Stimulated activated CD4-positive, alpha-beta T cell treated with anti-CD3 and anti-CD28 coated beads, Interleukin-2, amount 100 ng/mL, for 24 hours (primary cell): ENCODE results near the gene CYGB.
A peak's percentile ranks its signal among the peaks of the same experiment; 100 is the strongest.
"Not testable (repeated sequence)": the region's sequence is repeated elsewhere in the genome, so short reads cannot be mapped to it uniquely, and the experiment has no call there.

Experiments
- DNase-seq, 2 donors: peaks; one replicate each; pipeline ENCODE4 v3.0.0-alpha.2; 2020

The CYGB gene

DNA sequence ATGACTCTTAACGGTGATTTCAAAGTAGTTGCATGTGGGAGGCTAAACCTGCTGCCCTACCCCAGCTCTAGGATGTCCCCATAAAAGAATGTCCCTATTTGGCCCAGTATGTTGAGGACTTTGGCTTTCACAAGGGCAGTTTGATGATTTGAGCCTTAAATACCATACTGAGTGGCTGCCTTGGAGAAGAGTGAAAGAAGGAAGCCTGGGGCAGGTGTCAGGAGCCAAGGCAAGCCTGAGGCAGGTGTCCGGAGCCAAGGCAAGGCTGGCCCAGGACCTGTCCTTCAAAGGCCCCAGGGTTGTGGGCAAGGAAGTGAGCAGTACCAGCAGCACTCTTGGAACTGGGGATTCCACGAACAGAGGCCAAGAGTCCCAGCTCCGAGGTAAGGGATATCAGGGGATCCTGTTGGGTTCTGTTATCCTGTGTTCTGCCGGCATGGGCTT, 29.5 kb upstream of the CYGB start:
- DNase-seq = no peak

DNA sequence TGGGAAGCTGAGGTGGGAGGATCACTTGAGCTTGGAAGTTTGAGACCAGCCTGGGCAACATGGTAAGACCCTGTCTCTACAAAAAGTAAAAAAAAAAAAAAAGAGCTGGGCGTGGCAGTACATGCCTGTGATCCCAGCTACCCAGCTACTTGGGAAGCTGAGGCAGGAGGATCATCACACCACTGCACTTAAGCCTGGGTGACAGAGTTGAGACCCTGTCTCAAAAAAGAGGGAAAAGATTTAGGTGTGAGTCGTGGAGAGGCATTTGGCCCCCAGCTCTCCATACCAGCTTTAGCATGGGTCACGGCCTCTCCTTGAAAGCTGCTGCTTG, 29.1 kb upstream of the CYGB start:
- no peak for DNase-seq

DNA sequence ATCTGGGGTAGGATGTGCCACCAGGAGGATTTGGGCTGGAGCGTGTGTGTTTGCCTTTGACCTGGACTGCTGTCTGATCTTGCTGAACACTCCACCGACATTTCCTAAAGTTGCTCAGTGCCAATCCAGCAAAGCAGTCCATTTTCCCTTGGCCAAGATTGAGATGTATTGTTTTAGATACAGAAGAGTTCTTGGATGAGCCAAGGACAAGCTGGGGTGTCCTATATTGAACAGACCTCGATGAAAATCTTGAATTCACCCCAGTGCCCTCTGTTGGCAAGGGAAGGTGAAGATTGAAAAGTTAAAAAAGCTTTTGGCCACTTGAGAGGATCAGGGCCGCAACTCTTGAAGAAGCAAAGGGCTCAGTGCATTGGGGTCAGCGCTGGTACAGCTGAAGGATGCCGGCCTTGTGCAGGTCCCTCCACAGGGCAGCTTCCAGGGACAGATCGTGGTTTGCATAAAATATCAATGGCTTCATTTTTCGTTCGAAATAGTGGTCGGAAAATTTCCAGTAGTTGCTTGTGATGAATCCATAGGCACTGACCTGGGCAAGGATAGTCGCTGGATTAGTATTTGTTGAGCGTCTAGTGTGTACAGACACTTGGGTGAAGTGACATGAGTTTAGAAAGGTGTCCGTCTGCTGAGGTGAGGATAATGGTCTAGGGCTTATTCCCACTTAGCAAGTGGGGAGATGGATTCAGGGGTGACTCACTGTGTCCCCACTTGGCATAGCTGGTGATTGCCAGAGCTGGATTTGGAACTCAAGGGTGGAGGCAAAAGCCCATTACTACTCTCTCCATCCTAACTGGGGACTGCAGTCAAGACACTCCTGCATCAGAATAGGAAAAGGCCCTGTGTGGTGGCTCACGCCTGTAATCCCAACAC, 28.5 kb upstream of the CYGB start:
- no peak for DNase-seq

DNA sequence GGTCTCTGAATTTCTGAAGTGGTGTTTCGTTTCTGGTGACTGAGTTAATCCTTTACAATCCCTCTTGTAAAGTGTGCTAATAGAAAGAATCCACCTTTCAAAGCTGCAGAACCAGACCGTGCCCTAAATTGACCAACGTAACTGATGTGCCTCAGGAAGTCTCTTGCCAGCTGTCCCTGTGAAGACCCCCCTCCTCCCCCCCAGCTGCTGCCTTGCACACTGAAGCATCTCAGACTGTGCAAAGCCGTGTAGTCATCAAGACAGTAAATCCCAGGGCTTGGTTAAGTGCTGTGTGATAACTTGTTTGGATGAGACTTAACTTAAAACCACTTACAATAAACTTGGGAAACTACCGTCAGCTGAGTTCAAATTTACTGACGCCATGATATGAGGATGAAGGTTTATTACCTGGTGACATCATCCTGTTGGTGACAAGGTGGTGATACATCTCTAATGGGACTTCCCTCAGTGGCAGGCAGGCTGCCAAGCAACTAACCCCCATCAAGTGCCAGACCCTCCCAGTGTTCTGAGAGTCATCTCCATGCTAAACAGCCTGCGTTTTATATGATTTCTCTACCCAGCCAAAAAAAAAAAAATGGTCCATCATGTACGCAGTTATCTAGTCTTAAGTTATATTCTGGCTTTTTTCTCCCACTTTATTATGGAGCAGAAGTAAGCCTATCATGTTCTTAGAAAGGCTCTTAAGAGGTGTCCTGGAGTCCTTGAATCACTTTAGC, 27.6 kb upstream of the CYGB start:
- DNase-seq = peak in 1 of 2 donors; percentile 46

DNA sequence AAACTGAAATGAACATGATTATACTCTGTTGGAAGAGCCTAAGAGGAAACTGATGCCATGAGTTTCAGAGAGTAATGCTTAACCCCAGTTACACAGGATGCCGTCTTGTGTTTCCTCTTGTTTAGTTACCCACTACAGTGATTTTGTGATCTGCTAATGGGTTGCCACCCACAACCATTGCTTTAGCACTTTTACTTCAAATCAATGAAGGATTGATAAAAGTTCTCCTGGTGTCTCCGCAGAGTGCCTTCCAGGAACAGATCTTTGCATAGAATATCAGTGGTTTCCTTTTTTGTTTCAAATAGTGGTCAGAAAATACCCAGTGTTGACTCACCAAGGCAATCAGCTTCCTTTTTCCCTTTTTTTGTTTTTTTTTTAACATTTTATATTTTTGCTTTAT, 25.9 kb upstream of the CYGB start:
- DNase-seq = not testable (repeated sequence)

DNA sequence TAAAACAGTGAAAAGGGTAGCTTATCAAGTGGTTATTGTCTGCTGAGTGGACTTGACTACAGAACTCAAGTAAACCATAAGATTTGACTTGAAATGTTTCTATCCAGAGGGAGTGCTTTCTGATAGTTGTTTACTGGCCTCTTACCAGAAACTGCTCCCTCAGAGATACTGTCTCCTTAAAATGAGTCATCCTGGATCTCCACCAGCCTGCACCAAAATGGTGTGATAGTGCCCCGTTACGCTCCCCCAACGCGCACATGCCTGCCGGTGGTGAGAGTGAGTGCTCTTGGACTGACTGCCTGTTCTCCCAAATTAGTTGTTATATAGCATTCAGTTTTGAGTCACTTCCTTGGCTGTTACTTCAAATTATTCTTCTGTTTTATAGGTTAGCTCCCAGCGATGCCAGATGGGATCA, 25.2 kb upstream of the CYGB start:
- no peak for DNase-seq

DNA sequence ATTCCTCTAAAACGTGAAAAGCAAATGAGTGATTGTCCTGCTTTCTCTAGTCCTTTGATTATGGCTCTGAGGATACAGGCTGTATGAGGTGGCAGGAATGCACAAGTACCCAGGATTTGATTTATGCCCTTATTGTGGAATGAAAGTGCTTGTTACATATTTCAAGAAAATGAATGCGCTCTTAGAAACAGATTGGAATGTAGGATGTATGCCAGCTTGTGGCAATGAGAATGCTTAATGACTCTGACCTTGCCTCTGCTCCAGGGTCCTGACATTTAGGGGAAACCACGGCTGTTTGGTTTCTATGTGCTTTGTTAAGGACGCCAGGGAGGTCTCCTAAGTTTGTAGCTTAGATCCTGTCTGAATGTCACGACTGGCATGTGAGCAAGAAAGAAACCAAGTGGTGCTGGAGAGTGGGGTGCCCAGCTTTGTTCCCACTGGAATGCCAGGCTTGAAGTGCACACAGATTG, 24.3 kb upstream of the CYGB start:
- no peak for DNase-seq

DNA sequence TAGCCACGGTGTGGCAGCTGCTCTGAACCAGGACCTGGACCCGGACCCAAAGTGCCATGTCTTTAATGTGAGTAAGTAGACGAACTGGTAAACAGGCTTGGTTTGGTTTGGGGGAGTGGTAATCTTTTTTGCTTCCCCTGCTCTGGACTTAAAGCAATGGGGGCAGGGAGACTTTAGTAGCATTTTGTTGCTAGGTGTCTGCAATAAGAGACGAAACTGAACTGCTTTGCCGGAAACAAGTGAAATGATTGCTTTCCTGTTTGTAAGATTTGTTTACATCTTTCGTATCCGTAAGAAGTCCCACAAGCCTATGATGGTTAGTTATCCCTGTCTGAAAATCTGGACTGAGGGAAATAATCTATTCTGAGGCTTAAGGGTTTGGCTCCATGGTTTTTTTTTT, 23.8 kb upstream of the CYGB start:
- no peak for DNase-seq

DNA sequence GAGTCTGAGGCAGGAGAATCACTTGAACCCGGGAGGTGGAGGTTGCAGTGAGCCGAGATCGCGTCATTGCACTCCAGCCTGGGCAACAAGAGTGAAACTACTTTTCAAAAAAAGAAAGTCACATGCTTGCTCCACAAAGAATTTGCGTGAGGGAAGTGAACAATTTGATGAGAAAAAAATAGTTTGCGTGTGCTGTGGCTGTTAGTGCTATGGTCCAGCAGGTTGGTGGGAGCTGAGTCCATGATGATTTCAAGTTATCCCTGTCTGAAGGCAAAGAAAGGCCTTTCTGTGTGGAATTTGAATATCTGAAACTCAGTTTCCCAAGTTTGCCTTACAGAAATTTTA, 23.3 kb upstream of the CYGB start:
- no peak for DNase-seq

DNA sequence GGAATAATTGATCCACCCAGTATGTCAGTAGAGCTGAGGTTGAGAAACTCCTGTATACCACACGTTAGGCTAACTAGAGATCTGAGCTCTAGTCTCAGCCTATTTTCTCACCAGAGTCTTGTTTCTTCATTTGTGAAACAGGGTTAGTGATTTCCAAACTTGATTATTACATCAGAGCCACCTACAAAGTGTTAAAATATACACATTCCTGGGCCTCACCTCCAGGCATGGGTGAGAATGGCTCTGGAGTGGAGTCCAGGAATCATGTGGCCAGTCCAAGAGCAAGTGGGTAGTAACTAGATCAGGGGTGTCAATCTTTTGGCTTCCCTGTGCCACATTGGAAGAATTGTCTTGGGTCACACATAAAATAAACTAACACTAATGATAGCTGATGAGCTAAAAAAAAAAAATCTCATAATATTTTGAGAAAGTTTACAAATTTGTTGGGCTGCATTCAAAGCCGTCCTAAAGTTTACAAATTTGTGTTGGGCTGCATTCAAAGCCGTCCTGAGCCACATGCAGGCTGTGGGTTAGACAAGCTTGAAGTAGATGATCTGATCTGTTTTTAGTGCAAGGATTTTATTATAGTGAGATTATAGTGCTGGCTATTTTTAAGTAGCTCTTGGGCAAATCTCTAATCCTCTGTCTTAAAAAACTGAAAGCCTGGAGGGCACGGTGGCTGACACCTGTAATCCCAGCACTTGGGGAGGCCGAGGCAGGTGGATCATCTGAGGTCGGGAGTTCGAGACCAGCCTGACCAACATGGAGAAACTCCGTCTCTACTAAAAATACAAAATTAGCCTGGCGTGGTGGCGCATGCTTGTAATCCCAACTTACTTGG, 22.7 kb upstream of the CYGB start:
- no peak for DNase-seq

DNA sequence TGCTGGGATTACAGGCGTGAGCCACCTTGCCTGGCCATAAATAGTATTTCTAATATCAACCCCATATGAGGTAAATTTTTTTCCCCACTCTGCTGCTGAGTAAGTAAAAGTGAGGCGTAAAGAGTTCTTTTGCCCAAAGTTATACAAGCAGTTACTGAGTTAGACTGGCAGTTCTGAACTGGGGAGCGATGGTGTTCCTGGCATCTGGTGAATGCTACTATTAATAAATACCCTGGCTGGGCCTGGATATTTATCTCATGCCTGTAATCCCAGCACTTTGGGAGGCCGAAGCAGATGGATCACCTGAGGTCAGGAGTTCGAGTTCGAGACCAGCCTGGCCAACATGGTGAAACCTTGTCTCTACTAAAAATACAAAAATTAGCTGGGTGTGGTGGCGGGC, 22.0 kb upstream of the CYGB start:
- not testable (repeated sequence) for DNase-seq

DNA sequence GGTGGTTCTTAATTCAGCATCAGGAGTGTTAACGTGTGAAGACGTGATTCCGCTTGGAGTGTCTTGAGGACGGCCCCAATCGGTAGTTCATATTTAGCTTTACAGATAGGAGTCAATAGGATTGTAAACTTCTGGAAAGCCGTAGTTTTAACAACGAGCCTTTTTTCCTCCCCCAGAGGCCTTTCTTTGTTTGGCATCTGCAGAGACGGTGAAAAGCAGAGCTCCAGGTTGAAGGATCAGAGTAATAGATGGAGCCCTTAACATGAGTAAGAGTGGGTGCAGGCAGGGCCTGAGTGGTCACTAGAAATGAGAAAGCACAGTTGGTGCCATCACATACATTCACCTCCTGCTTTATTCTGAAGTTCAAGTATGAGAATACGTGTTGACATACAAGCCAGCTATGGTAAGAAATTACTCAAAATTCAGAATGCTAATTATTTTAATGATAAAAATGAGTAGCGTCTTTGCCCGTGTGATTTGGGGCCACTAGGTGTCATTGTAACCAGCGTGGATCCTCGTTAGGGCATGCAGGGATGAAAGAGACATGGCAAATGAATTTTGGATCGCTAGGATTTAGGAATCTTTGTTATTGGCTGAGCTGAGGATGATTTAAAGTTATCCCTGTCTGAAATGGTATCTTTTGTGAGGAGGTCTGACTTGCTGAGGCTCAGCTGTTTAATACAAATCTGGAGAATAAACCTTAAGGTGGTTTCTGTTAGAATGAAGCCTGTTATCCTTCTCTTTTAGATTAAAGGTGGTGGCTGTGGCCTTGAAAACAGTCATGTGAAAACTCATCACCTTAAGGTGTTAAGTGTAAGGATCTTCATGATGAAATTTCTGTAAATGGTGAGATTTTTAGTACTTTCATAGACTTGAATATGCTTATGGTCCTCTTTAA, 20.9 kb upstream of the CYGB start:
- no peak for DNase-seq

DNA sequence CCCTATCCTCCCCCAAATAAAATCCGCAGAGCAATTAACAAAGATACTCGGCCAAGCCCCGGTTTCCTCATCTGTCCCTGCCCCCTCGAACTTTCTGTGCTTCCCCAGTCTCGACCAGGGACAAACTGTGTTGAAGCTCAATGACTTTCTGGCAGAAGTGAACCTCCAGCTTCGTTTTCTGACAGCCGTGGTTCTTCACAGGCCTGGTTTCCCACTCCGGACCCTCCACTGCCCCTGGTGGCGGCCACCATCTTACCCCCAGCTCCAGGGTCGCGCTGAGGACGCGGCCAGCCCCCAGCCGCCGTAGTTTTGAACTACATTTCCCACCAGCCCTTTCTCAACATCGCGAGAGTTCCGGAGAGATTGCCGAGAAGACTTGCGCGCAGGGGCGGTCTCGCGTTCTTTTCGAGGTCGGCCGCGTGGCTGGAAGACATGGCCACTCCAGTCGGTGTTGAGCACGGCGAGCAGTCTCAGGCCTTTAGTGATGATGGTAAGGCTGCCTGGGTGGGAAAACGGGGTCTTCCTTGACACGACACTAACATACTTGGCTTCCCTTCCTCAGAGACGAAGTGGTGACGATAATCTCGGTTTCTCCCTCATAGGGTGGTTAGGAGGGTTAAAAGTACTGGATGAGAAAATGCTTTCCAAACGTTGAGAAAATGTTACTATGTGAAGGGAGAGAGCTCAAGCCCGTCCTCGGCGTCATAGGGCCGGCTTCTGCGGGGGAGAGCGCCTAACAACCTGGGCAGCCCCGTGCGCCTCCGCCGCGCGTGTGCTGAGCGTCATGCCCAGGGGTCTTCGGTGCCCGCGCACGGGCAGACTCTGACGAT, 20.1 kb upstream of the CYGB start:
- peak; percentile 93 for DNase-seq

DNA sequence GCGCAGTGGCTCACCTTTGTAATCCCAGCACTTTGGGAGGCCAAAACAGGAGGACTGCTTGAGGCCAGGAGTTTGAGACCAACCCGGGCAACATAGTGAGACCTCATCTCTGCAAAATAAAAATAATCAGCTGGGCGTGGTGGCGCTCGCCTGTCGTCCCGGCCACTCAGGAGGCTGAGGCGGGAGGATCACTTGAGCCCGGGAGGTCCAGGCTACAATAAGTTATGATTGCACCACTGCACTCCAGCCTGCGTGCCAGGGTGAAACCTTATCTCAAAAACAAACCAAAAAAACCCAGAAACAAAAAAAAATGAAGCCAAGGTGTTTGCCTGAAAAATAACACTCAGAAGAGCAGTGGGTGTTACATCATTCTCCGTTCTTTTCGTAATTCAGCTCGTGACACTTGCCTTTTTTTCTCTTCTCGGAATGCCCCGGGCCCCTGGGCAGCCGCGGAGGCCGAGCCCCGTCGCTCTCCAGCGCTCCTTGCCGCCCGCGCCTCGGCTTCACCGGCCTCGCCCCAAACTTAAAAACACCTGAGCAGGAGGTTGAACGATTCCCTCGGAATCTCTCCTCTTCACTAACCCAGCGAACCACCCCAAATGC, 19.4 kb upstream of the CYGB start:
- DNase-seq = peak; percentile 39 to 50

DNA sequence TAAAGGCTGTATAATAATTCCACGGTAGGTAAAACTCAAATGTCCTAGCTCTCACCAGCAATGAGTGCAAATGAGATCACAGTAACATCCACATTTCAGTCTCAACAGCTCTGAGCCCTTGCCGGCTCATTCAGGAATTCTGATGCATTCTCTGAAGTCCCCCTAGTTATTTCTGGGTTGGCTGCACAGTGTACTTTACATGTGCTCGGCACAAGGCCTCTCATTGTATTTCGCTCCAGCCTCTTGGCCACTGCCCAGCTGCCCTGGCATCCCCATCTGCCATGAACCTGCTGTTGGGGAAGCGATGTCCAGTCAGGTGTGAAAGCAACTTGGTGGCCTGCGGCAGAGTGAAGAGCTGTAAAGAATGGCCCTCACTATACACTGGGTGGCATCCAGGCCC, 16.6 kb upstream of the CYGB start:
- no peak for DNase-seq

DNA sequence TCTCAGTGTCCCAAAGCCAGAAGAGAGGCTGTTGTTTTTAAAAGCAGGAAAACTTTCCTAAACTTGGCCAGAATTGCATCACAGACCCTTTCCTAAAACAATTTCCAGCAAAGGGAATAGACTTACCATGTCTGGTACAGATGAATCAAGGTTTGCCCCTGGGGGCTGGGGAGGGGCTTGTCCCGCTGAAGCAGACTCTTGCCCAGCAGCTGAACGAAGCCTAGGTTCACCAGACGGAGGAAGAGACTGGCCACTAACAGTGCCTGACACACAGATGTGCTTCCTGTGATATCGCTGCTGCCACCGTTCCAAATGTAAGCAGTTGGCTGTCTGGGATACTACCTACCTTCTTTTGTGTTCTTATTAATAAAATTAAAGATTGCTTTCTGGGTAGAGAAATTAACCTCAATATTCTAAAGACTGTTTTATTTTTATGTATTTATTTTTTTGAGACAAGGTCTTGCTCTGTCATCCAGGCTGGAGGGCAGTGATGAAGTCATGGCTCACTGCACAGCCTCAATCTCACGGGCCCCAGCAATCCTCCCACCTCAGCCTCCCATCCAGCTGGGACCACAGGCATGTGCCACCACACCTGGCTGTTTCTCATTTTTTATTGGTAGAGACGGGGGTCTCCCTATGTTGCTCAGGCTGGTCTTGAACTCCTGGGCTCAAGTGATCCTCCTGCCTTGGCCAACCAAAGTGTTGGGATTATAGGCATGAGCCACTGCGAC, 15.8 kb upstream of the CYGB start:
- no peak for DNase-seq

DNA sequence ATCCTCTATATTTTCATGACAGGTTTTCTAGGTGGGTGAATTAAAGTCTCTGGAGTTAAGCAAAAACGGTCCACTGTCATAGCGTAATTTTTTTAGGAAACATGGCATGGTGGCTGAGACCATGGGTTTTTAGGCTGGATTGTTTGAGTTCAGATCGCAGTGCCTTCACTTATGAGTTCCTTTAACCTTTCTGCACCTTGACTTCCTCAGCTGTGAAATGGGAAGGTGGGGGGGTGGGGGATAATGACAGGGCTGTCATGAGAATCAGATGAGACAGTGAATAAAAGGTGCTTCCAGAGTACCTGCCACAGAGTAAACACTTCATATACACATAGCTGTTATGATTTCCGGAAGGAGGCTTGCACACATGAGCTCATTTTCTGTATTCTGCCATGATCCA, 14.2 kb upstream of the CYGB start:
- no peak for DNase-seq

DNA sequence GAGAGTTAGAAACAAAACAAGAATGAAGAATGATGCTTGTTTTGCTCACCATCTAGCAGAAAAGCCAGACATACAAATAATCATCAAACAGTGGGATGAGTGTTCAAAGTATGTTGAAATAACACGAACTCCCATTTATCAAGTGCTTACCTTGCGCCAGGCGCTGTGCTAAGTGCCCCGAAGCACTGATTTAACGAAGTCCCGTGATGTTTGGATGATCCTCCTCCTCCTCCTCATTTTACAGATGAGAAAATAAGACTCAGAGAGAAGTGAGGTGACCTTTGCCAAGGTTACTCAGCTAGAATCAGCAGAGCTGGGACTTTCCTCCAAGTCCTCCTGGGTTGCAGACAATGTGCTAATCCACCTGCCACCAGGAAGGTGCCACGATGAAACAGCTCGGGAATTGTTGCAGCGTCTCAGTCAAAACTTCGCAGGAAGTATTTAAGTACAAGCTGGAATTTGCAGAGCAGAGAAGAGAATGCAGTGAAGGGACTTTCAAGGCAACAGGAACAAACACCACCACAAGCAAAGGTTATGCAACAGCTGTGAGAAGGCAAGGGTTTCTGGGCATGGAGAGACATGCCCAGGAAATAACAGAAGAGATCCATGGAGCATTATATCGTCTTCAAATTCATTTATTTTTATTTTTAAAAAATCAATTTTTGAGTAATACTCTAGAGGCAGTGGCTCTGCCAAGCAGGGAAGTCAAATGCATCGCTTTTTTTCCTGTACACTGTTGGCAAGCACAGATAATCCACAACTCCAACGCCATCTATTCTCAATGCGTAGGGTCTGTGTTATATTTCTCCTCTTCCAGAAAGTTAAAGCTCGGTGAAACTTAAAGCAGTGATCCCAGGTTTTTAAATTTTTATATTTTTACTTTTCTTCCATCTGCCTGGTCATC, 13.5 kb upstream of the CYGB start:
- DNase-seq = no peak

DNA sequence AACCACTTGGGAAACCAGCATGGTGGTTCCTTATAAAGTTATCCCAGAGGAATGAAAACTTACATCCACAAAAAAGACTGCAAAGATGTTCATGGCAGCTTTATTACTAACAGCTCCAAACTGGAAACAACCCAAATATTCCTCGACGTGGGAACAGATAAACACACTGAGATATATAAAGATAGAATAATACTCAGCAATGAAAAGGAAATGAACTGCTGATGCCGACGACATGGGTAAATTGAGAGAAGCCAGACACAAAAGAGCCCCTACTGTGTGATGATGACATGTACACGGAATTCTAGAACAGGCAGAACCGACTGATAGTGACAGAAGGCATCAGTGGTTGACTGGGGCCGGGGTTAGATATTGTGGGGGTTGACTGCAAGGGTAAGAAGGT, 12.0 kb upstream of the CYGB start:
- no peak for DNase-seq
